ENCODE data around the gene COL21A1. TPM values are rescaled to one million over a fixed set of nuclear protein-coding genes. Genes with fewer than 3 reads are reported as not detected.
"Not testable (repeated sequence)": the region's sequence is repeated elsewhere in the genome, so short reads cannot be mapped to it uniquely, and the experiment has no call there.

Gene COL21A1
- total RNA-seq, 4 donors from 2014 or later: 2.4 to 135 (median 18.4) TPM

GRCh38 chr6:56019973-56020372 lies 227.4 kb downstream of the COL21A1 start:
- intact Hi-C loops (cut with DNase I; ENCODE audit: low total_unique reads): no loop called here
- no peak for TF ChIP-seq POLR2A (IDR thresholded peaks at IDR 0.05)
- TF ChIP-seq, protein P1, sequence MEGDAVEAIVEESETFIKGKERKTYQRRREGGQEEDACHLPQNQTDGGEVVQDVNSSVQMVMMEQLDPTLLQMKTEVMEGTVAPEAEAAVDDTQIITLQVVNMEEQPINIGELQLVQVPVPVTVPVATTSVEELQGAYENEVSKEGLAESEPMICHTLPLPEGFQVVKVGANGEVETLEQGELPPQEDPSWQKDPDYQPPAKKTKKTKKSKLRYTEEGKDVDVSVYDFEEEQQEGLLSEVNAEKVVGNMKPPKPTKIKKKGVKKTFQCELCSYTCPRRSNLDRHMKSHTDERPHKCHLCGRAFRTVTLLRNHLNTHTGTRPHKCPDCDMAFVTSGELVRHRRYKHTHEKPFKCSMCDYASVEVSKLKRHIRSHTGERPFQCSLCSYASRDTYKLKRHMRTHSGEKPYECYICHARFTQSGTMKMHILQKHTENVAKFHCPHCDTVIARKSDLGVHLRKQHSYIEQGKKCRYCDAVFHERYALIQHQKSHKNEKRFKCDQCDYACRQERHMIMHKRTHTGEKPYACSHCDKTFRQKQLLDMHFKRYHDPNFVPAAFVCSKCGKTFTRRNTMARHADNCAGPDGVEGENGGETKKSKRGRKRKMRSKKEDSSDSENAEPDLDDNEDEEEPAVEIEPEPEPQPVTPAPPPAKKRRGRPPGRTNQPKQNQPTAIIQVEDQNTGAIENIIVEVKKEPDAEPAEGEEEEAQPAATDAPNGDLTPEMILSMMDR (IDR thresholded peaks at IDR 0.05): no peak
- Histone ChIP-seq H3K4me1 (no peaks in the 10 kb centered on the region), H3K27ac (no peak overlapping the region), H3K4me3 (no peak overlapping the region), H3K27me3 (no peaks in the 10 kb centered on the region), H3K9me3 (no peaks in the 10 kb centered on the region), H3K36me3 (no peaks in the 10 kb centered on the region)
- no peak for DNase-seq

DNA sequence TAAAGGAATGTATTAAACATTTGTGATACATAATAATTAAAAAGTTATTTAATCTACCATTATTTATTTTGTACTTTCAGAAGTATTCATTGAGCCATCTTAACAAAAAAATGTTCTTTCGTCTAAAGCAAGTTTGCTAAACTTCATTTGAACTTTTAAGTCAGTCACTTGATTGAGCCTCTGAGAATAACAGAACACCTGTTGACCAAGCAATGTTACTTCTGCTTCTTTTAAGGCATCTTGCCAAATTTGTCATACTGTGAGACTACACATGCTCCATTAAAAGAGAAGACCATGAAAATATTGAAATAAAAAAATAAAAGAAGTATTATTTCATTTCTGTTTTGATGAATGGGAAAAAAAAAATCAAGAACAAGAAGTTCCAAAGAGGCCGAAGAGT lies 230.2 kb downstream of the COL21A1 start:
- no peaks in the 10 kb centered on the region for H3K9me3 ChIP-seq
- H3K36me3 ChIP-seq: no peaks in the 10 kb centered on the region
- H3K4me1 ChIP-seq: no peaks in the 10 kb centered on the region
- H3K27me3 ChIP-seq: no peaks in the 10 kb centered on the region
- H3K27ac ChIP-seq: no peak overlapping the region
- no peak for DNase-seq
- TF ChIP-seq POLR2A (IDR thresholded peaks at IDR 0.05): no peak
- TF ChIP-seq, protein P1 (IDR thresholded peaks at IDR 0.05): no peak
- no peak overlapping the region for H3K4me3 ChIP-seq
- intact Hi-C loops (cut with DNase I; ENCODE audit: low total_unique reads): no loop called here

GRCh38 chr6:56014039-56014438 lies 233.3 kb downstream of the COL21A1 start:
- H3K27ac ChIP-seq; H3K9me3 ChIP-seq; H3K4me3 ChIP-seq; H3K4me1 ChIP-seq; H3K27me3 ChIP-seq; intact Hi-C loops (cut with DNase I; ENCODE audit: low total_unique reads); H3K36me3 ChIP-seq: not testable (repeated sequence)
- peak in 1 of 2 donors; percentile 18 for DNase-seq

DNA sequence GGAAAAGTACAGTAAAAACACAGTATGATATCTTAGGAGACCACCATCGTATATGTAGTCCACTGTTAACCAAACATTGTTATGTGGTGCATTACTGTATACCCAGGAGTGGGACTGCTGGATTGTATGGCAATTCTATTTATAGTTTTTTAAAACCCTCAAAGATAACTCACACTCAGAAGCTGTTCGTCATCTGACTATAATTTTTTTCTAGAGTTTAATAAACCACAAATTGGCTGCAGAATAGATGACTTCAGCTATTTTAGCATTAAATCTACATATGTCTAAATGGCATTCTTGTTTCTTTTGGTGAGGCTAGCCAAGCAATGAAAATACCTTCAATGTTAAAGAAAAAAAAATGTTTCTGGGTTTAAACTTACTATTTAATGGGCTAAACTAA lies 237.7 kb downstream of the COL21A1 start:
- TF ChIP-seq, protein P1 (IDR thresholded peaks at IDR 0.05): no peak
- no peak for TF ChIP-seq POLR2A (IDR thresholded peaks at IDR 0.05)
- Histone ChIP-seq H3K27me3 (no peaks in the 10 kb centered on the region), H3K4me3 (no peak overlapping the region), H3K36me3 (no peaks in the 10 kb centered on the region), H3K4me1 (no peaks in the 10 kb centered on the region), H3K9me3 (no peaks in the 10 kb centered on the region), H3K27ac (no peak overlapping the region)
- intact Hi-C loops (cut with DNase I; ENCODE audit: low total_unique reads): no loop called here
- DNase-seq: no peak

Small RNA genes within 50 kb of the gene (small RNA-seq; reads per million reads assigned to genes)
- gene DHFRP6: not detected

All from uterus (tissue), 4 donors.